K562 (cell line): ENCODE data around the gene HCN4. TPM values are rescaled to one million over a fixed set of nuclear protein-coding genes. Genes with fewer than 3 reads are reported as not detected.

ENCODE experiments used
- ATAC-seq: fragments of 200-7000 bp; cut with Tn5 transposase; 3 replicates; pipeline ENCODE4 v1.9.1; 2020; ENCODE audit warnings: moderate library complexity
- BruUV-seq: library from RNA; stranded (reverse); fragments of 400-500 nt; replicated peaks from 2 replicates; lab custom pipeline; 2021; lab: Mats Ljungman, UMichigan
- CTCF ChIA-PET: fragments of 300-600 bp; formaldehyde crosslinking; extraction: SDS; loops from one replicate; lab custom pipeline; 2021; ENCODE audit warnings: low intra/inter-chr PET ratio; lab: Yijun Ruan, JAX
- POLR2A ChIA-PET: fragments of 300-600, 350-650 bp; sonication (Branson Sonifier 250); formaldehyde crosslinking; extraction: SDS; loops from one replicate; lab custom pipeline; 2021; ENCODE audit warnings: antibody characterized with exemption, inconsistent platforms; lab: Yijun Ruan, JAX
- DNase-seq, 4 experiments: peaks; one replicate each; pipeline versions ENCODE4 v3.0.0 to v3.0.0-alpha.2; 2011 to 2018; ENCODE audit warnings: low spot score in 3 of 4, mixed read lengths in 3 of 4; ENCODE audit errors: extremely low read depth in 1 of 4
- FAIRE-seq: peaks from 2 replicates; lab custom pipeline; 2011; peaks lifted over from hg19 to GRCh38; lab: Jason Lieb, UNC
- H2AFZ ChIP-seq: 2 replicates; pipeline ENCODE4 v1.6.0; 2011; ENCODE audit warnings: low read depth, low read length, control low read depth, inconsistent platforms
- H3K27ac ChIP-seq: fragments of 200-600 bp; 3 replicates; pipeline ENCODE4 v1.8.0; 2011; ENCODE audit warnings: low read depth, mild to moderate bottlenecking, control low read depth, inconsistent platforms, low read length, moderate library complexity, mixed read lengths; ENCODE audit errors: extremely low read depth
- H3K27me3 ChIP-seq, 2 experiments: fragments of 300-600 bp in 1 of 2; 2 replicates in 1 of 2; 3 replicates in 1 of 2; pipeline versions ENCODE4 v1.6.0 to v1.8.0; 2011; ENCODE audit warnings: inconsistent platforms in 2 of 2, low read length in 2 of 2, mild to moderate bottlenecking in 1 of 2, mixed read lengths in 1 of 2, moderate library complexity in 1 of 2; ENCODE audit not compliant: control insufficient read depth in 2 of 2, insufficient read depth in 2 of 2
- H3K36me3 ChIP-seq: fragments of 300-600 bp; 3 replicates; pipeline ENCODE4 v1.8.0; 2011; ENCODE audit warnings: mild to moderate bottlenecking, low read length, inconsistent platforms; ENCODE audit not compliant: control insufficient read depth, insufficient read depth
- H3K4me1 ChIP-seq, 2 experiments: fragments of 200-600 bp in 1 of 2; replicated peaks in 1 of 2; 2 replicates in 1 of 2; 3 replicates in 1 of 2; pipeline versions ENCODE4 v1.5.1 to v1.8.0; 2011; ENCODE audit warnings: inconsistent platforms in 2 of 2, low read length in 2 of 2, mild to moderate bottlenecking in 1 of 2, mixed read lengths in 1 of 2, moderate library complexity in 1 of 2; ENCODE audit not compliant: control insufficient read depth in 2 of 2, insufficient read depth in 2 of 2
- H3K4me2 ChIP-seq: 2 replicates; pipeline ENCODE4 v1.6.1; 2011; ENCODE audit warnings: low read length, control low read depth, inconsistent platforms, mixed read lengths; ENCODE audit not compliant: insufficient read depth
- H3K4me3 ChIP-seq: fragments of 200-600 bp; sonication (generic), shearing (Covaris generic); 2 replicates; pipeline ENCODE4 v1.5.1; 2016; ENCODE audit warnings: control low read depth, inconsistent platforms
- H3K79me2 ChIP-seq: fragments of 200-600 bp; 3 replicates; pipeline ENCODE4 v1.8.0; 2011; ENCODE audit warnings: low read length, inconsistent platforms; ENCODE audit not compliant: control insufficient read depth, insufficient read depth
- H3K9ac ChIP-seq, 2 experiments: 2 replicates each; pipeline versions ENCODE4 v1.6.0 to v1.6.1; 2011; ENCODE audit warnings: low read depth in 2 of 2, low read length in 2 of 2, control low read depth in 1 of 2, inconsistent platforms in 1 of 2, mild to moderate bottlenecking in 1 of 2, mixed read lengths in 1 of 2; ENCODE audit not compliant: insufficient read depth in 1 of 2
- H3K9me1 ChIP-seq: one replicate; pipeline ENCODE4 v1.6.0; 2011; ENCODE audit warnings: inconsistent platforms, mild to moderate bottlenecking, low read length, moderate library complexity; ENCODE audit not compliant: control insufficient read depth, insufficient read depth
- H3K9me3 ChIP-seq: replicated peaks from 2 replicates; pipeline ENCODE4 v1.5.1; 2011; ENCODE audit warnings: low read depth, low read length, inconsistent platforms; ENCODE audit not compliant: control insufficient read depth, insufficient read depth
- H4K20me1 ChIP-seq: replicated peaks from 2 replicates; pipeline ENCODE4 v1.6.1; 2011; ENCODE audit warnings: low read length, inconsistent platforms, mixed read lengths; ENCODE audit not compliant: control insufficient read depth, insufficient read depth
- YY1 ChIP-seq, 3 experiments: IDR thresholded peaks; 2 replicates each; pipeline ENCODE4 v1.6.1; 2011; ENCODE audit warnings: low read length in 2 of 3, mild to moderate bottlenecking in 2 of 3, moderate library complexity in 2 of 3, borderline replicate concordance in 1 of 3, control low read depth in 1 of 3, low read depth in 1 of 3; ENCODE audit not compliant: insufficient read depth in 3 of 3, insufficient replicate concordance in 2 of 3, control insufficient read depth in 1 of 3, insufficient read length in 1 of 3; ENCODE audit errors: extremely low read depth in 1 of 3
- WGBS: fragments of 100-300 bp; shearing (Covaris generic); methylation state at CpG from one replicate; pipeline ENCODE4 v1.1.6; 2016; ENCODE audit warnings: low coverage, mixed read lengths; ENCODE audit not compliant: insufficient coverage; ENCODE audit errors: missing lambda C conversion rate; 5-methylcytosine and 5-hydroxymethylcytosine counted together
- in situ Hi-C: fragments of 300-500 bp; cut with MboI; formaldehyde crosslinking; loops from 4 replicates; pipeline ENCODE4 v1.15.0; 2018; ENCODE audit warnings: inconsistent platforms, mixed read lengths
- intact Hi-C: fragments of 100-400 bp; cut with micrococcal nuclease; formaldehyde crosslinking; loops from 2 replicates; pipeline ENCODE4 v1.14.2; 2022
- polyA plus RNA-seq, 8 experiments: library from polyadenylated mRNA; depleted of rRNA in 4 of 8; stranded (reverse) in 5 of 8; unstranded in 3 of 8; fragments of >200 nt; fragmentation: Nextera tagmentation in 2 of 8; fragmentation: Illumina TruSeq in 1 of 8; extraction: Ambion mirVana in 2 of 8; extraction: Trizol in 1 of 8; gene quantifications; 2 replicates each; pipeline versions ENCODE4 v1.2.1 to v1.2.3, GENCODE V29; 2011 to 2014; ENCODE audit warnings: inconsistent platforms in 1 of 8, missing spikeins in 1 of 8
- total RNA-seq, 7 experiments: library from RNA; depleted of rRNA in 6 of 7; stranded (reverse); fragments of >200 nt in 6 of 7; fragmentation: Illumina TruSeq in 2 of 7; extraction: Trizol in 2 of 7; gene quantifications; 2 replicates each; pipeline versions ENCODE4 v1.2.1 to v1.2.3, GENCODE V29; 2011 to 2021; ENCODE audit warnings: low replicate concordance in 1 of 7
- TF ChIP-seq, protein P1 (sequence below): fragments of 250-450 bp; sonication (Bioruptor Pico); IDR thresholded peaks from 2 replicates; pipeline ENCODE4 v1.4.0; 2020; ENCODE audit warnings: borderline replicate concordance
- TF ChIP-seq, protein P2 (sequence below): IDR thresholded peaks from 2 replicates; pipeline ENCODE4 v1.6.1; 2012; ENCODE audit warnings: low read depth, low read length, improper control_type of control experiment, borderline replicate concordance
- TF ChIP-seq, protein P3 (sequence below), 2 experiments: fragments of 250-450 bp in 1 of 2; fragments of 450-650 bp in 1 of 2; sonication (Bioruptor Pico) in 1 of 2; IDR thresholded peaks; 2 replicates each; pipeline versions ENCODE4 v1.6.1 to v1.8.0; 2016 to 2021; ENCODE audit warnings: mild to moderate bottlenecking in 2 of 2, moderate library complexity in 2 of 2, missing compliant biosample characterization in 1 of 2, missing genetic modification characterization in 1 of 2

Gene HCN4
- total and polyA plus RNA-seq, 9 of the 15 experiments (the other 6 are each of a cell fraction or from before 2014, with no cell fraction given) = not detected

DNA sequence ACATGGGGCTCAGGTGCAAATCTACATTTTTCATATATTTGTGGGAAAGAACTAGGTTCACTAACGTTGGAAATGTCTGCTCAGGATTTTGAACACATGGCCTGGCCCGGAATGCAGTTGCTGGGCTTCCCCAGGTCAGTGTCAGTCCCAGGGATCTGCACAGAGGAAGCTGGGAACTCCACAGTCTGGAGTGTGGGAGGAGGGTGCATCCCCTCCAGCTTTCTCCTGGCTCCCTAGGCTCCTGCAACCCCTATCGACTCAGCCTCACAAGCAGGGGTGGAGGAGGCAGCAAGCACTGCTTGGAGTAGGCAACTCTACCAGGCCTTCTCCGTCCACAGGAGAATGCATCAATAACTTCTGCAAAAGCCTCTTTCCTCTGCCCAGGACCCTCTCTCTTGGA, 30.1 kb upstream of the HCN4 start:
- Histone ChIP-seq H3K4me2 (no peak overlapping the region), H4K20me1 (no peaks in the 10 kb centered on the region), H2AFZ (no peak overlapping the region), H3K27me3 (peaks cover 8 to 41% of the 10 kb centered on the region in 2 experiments; a peak in 4 of 5 replicates), H3K27ac (no peak overlapping the region), H3K36me3 (no peaks in the 10 kb centered on the region), H3K9ac (no peak overlapping the region), H3K79me2 (no peaks in the 10 kb centered on the region), H3K9me3 (no peaks in the 10 kb centered on the region), H3K9me1 (no peaks in the 10 kb centered on the region), H3K4me3 (no peak overlapping the region), H3K4me1 (no peaks in the 10 kb centered on the region)
- no peak for DNase-seq
- 0% methylated on average over 4 of the region's 4 CpGs for WGBS
- ChIA-PET POLR2A (no interaction called here), CTCF (no interaction called here)
- no peak for ATAC-seq
- no TSS peak for BruUV-seq
- in situ Hi-C loops = no loop called here
- TF ChIP-seq, protein P1, sequence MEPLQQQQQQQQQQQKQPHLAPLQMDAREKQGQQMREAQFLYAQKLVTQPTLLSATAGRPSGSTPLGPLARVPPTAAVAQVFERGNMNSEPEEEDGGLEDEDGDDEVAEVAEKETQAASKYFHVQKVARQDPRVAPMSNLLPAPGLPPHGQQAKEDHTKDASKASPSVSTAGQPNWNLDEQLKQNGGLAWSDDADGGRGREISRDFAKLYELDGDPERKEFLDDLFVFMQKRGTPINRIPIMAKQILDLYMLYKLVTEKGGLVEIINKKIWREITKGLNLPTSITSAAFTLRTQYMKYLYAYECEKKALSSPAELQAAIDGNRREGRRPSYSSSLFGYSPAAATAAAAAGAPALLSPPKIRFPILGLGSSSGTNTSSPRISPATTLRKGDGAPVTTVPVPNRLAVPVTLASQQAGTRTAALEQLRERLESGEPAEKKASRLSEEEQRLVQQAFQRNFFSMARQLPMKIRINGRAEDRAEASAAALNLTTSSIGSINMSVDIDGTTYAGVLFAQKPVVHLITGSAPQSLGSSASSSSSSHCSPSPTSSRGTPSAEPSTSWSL (CRISPR knock-in tag) = no peak
- TF ChIP-seq, protein P2, sequence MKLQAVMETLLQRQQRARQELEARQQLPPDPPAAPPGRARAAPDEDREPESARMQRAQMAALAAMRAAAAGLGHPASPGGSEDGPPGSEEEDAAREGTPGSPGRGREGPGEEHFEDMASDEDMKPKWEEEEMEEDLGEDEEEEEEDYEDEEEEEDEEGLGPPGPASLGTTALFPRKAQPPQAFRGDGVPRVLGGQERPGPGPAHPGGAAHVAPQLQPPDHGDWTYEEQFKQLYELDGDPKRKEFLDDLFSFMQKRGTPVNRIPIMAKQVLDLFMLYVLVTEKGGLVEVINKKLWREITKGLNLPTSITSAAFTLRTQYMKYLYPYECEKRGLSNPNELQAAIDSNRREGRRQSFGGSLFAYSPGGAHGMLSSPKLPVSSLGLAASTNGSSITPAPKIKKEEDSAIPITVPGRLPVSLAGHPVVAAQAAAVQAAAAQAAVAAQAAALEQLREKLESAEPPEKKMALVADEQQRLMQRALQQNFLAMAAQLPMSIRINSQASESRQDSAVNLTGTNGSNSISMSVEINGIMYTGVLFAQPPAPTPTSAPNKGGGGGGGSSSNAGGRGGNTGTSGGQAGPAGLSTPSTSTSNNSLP = no peak
- no peak for TF ChIP-seq YY1 (IDR thresholded peaks at IDR 0.05; ENCODE audit: borderline replicate concordance in 1 of 3, control insufficient read depth in 1 of 3, extremely low read depth in 1 of 3, insufficient read depth in 3 of 3, insufficient read length in 1 of 3, insufficient replicate concordance in 2 of 3, low read depth in 1 of 3, low read length in 2 of 3)
- TF ChIP-seq, protein P3, sequence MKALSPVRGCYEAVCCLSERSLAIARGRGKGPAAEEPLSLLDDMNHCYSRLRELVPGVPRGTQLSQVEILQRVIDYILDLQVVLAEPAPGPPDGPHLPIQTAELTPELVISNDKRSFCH (CRISPR knock-in tag; IDR thresholded peaks at IDR 0.05) = no peak
- TF ChIP-seq, protein P3 (tag; IDR thresholded peaks at IDR 0.05) = no peak
- intact Hi-C loops = no loop called here
- FAIRE-seq = no peak
